Astrocyte (in vitro differentiated cells and primary cell): Measurements from ENCODE around the gene SDK1. TPM values are rescaled to one million over a fixed set of nuclear protein-coding genes. Genes with fewer than 3 reads are reported as not detected.

ENCODE experiments used
- DNase-seq: peaks from one replicate; pipeline ENCODE4 v3.0.0-alpha.2; 2010; ENCODE audit warnings: low read depth
- FAIRE-seq: peaks from 2 replicates; lab custom pipeline; 2011; peaks lifted over from hg19 to GRCh38; lab: Jason Lieb, UNC
- H2AFZ ChIP-seq: 2 replicates; pipeline ENCODE4 v1.6.0; 2012; ENCODE audit warnings: low read depth, low read length, inconsistent platforms
- H3K27ac ChIP-seq: 2 replicates; pipeline ENCODE4 v1.5.1; 2011; ENCODE audit warnings: low read depth, low read length, inconsistent platforms
- H3K27me3 ChIP-seq: 2 replicates; pipeline ENCODE4 v1.6.0; 2011; ENCODE audit warnings: low read length, inconsistent platforms; ENCODE audit not compliant: insufficient read depth
- H3K36me3 ChIP-seq: 2 replicates; pipeline ENCODE4 v1.5.1; 2011; ENCODE audit warnings: low read length, inconsistent platforms; ENCODE audit not compliant: insufficient read depth
- H3K4me1 ChIP-seq: 2 replicates; pipeline ENCODE4 v1.5.1; 2011; ENCODE audit warnings: low read length, inconsistent platforms; ENCODE audit not compliant: insufficient read depth
- H3K4me2 ChIP-seq: 2 replicates; pipeline ENCODE4 v1.6.0; 2012; ENCODE audit warnings: low read length, inconsistent platforms
- H3K4me3 ChIP-seq: 2 replicates; pipeline ENCODE4 v1.5.1; 2011; ENCODE audit warnings: low read depth, mild to moderate bottlenecking, low read length, inconsistent platforms; ENCODE audit not compliant: insufficient read depth
- H3K79me2 ChIP-seq: 2 replicates; pipeline ENCODE4 v1.6.0; 2012; ENCODE audit warnings: mild to moderate bottlenecking, low read length, inconsistent platforms; ENCODE audit not compliant: insufficient read depth
- H3K9ac ChIP-seq: 2 replicates; pipeline ENCODE4 v1.6.0; 2012; ENCODE audit warnings: mild to moderate bottlenecking, low read length, inconsistent platforms
- H3K9me3 ChIP-seq: 2 replicates; pipeline ENCODE4 v1.5.1; 2012; ENCODE audit warnings: low read depth, mild to moderate bottlenecking, low read length, inconsistent platforms; ENCODE audit not compliant: insufficient read depth
- H4K20me1 ChIP-seq: 2 replicates; pipeline ENCODE4 v1.6.0; 2012; ENCODE audit warnings: low read length, inconsistent platforms; ENCODE audit not compliant: insufficient read depth
- H3K27ac Mint-ChIP-seq: one replicate; pipeline ENCODE4 v1.8.0; 2021; ENCODE audit warnings: mild to moderate bottlenecking, mixed read lengths; ENCODE audit not compliant: unreplicated experiment
- H3K27me3 Mint-ChIP-seq: one replicate; pipeline ENCODE4 v1.8.0; 2021; ENCODE audit warnings: low read depth, mixed read lengths; ENCODE audit not compliant: unreplicated experiment
- H3K36me3 Mint-ChIP-seq: one replicate; pipeline ENCODE4 v1.8.0; 2021; ENCODE audit warnings: low read depth, mixed read lengths; ENCODE audit not compliant: unreplicated experiment
- H3K4me1 Mint-ChIP-seq: one replicate; pipeline ENCODE4 v1.8.0; 2021; ENCODE audit warnings: low read depth, mixed read lengths; ENCODE audit not compliant: unreplicated experiment
- H3K4me3 Mint-ChIP-seq: one replicate; pipeline ENCODE4 v1.8.0; 2021; ENCODE audit warnings: mild to moderate bottlenecking, moderate library complexity, mixed read lengths; ENCODE audit not compliant: unreplicated experiment
- H3K9me3 Mint-ChIP-seq: one replicate; pipeline ENCODE4 v1.8.0; 2021; ENCODE audit warnings: mild to moderate bottlenecking, mixed read lengths; ENCODE audit not compliant: unreplicated experiment
- EZH2 ChIP-seq: IDR thresholded peaks from 2 replicates; pipeline ENCODE4 v1.6.1; 2012; ENCODE audit warnings: mild to moderate bottlenecking, low read length, inconsistent platforms; ENCODE audit not compliant: insufficient read depth
- total RNA-seq: library from RNA; stranded (reverse); gene quantifications from 2 replicates; pipeline ENCODE4 v1.2.1, GENCODE V29; 2021
- TF ChIP-seq, protein P1 (sequence below): IDR thresholded peaks from 2 replicates; pipeline ENCODE4 v1.5.1; 2011; ENCODE audit warnings: low read depth, mild to moderate bottlenecking, inconsistent platforms, low read length, moderate library complexity; ENCODE audit not compliant: insufficient read depth

Gene SDK1
- total RNA-seq, 1 donor from 2014 or later = 4.2 TPM

DNA sequence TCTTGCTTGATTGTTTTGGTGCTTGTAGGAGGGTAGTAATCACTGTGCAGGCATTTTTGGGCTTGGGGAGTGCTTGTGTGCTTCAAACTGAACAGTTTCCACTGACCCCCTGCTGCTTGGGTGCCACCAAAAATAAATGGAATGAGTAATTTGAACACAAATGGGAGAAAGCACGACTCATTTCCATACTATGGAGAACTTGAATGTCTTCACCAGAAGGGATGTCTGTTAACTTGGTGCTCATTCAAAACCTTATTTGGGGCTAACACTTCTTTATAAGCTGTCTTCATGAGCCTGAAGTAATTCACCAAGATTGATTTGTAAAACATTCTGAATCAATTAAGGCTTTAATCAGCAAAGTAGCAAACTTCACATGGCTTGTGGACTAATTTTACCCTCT is 560.3 kb downstream of the SDK1 start:
- no peak overlapping the region for H3K27ac ChIP-seq
- Mint-ChIP-seq H3K36me3 (peaks cover 2% of the 10 kb centered on the region), H3K4me1 (peaks cover 10% of the 10 kb centered on the region), H3K27ac (no peak overlapping the region), H3K4me3 (no peak overlapping the region), H3K9me3 (peaks cover 19% of the 10 kb centered on the region), H3K27me3 (no peaks in the 10 kb centered on the region)
- H3K9me3 ChIP-seq = no peaks in the 10 kb centered on the region
- H3K9ac ChIP-seq = no peak overlapping the region
- FAIRE-seq = no peak
- TF ChIP-seq, protein P1, sequence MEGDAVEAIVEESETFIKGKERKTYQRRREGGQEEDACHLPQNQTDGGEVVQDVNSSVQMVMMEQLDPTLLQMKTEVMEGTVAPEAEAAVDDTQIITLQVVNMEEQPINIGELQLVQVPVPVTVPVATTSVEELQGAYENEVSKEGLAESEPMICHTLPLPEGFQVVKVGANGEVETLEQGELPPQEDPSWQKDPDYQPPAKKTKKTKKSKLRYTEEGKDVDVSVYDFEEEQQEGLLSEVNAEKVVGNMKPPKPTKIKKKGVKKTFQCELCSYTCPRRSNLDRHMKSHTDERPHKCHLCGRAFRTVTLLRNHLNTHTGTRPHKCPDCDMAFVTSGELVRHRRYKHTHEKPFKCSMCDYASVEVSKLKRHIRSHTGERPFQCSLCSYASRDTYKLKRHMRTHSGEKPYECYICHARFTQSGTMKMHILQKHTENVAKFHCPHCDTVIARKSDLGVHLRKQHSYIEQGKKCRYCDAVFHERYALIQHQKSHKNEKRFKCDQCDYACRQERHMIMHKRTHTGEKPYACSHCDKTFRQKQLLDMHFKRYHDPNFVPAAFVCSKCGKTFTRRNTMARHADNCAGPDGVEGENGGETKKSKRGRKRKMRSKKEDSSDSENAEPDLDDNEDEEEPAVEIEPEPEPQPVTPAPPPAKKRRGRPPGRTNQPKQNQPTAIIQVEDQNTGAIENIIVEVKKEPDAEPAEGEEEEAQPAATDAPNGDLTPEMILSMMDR = no peak
- no peak for TF ChIP-seq EZH2
- DNase-seq = peak; percentile 3
- no peak overlapping the region for H2AFZ ChIP-seq
- no peaks in the 10 kb centered on the region for H3K27me3 ChIP-seq
- H3K4me2 ChIP-seq = no peak overlapping the region
- no peaks in the 10 kb centered on the region for H3K4me1 ChIP-seq
- H3K79me2 ChIP-seq = no peaks in the 10 kb centered on the region
- no peaks in the 10 kb centered on the region for H4K20me1 ChIP-seq
- no peak overlapping the region for H3K4me3 ChIP-seq
- H3K36me3 ChIP-seq = no peaks in the 10 kb centered on the region

- Mint-ChIP-seq H3K4me3 (no peak overlapping the region), H3K9me3 (peaks cover 22% of the 10 kb centered on the region), H3K27ac (peak overlapping the region; percentile 51), H3K27me3 (no peaks in the 10 kb centered on the region), H3K4me1 (peaks cover 10% of the 10 kb centered on the region), H3K36me3 (peaks cover 2% of the 10 kb centered on the region)
- no peak for FAIRE-seq
- peaks cover 2% of the 10 kb centered on the region for H3K9me3 ChIP-seq
- H3K79me2 ChIP-seq = no peaks in the 10 kb centered on the region
- peak overlapping the region; percentile 5 for H3K4me2 ChIP-seq
- no peak overlapping the region for H2AFZ ChIP-seq
- peak; percentile 80 for DNase-seq
- H3K4me3 ChIP-seq = no peak overlapping the region
- H3K27ac ChIP-seq = no peak overlapping the region
- no peaks in the 10 kb centered on the region for H3K36me3 ChIP-seq
- H3K4me1 ChIP-seq = no peaks in the 10 kb centered on the region
- no peaks in the 10 kb centered on the region for H4K20me1 ChIP-seq
- H3K9ac ChIP-seq = no peak overlapping the region
- no peaks in the 10 kb centered on the region for H3K27me3 ChIP-seq
- TF ChIP-seq, protein P1 = no peak
- TF ChIP-seq EZH2 = no peak
Measured at GRCh38 chr7:3861941-3862340, 560.9 kb downstream of the SDK1 start.

DNA sequence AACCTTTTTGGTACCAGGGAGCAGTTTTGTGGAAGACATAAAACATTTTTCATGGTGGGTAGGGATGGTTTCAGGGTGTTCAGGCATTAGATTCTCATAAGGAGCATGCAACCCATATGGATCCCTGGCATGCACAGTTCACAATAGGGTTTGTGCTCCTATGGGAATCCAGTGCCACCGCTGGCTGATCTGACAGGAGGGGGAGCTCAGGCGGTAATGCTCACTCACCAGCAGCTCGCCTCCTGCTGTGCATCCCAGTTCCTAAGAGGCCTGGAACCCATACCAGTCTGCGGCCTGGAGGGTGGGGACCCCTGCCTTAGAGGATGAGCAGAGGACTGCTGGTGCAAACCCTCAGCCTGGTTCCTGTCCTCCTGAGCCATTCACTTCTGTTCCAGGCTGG is 561.7 kb downstream of the SDK1 start:
- Histone ChIP-seq H3K9me3 (peaks cover 2% of the 10 kb centered on the region), H4K20me1 (no peaks in the 10 kb centered on the region), H3K27ac (no peak overlapping the region), H3K4me3 (no peak overlapping the region), H2AFZ (no peak overlapping the region), H3K27me3 (no peaks in the 10 kb centered on the region), H3K79me2 (no peaks in the 10 kb centered on the region), H3K9ac (no peak overlapping the region), H3K4me1 (no peaks in the 10 kb centered on the region), H3K4me2 (no peak overlapping the region), H3K36me3 (no peaks in the 10 kb centered on the region)
- DNase-seq = no peak
- Mint-ChIP-seq H3K36me3 (peaks cover 2% of the 10 kb centered on the region), H3K27me3 (no peaks in the 10 kb centered on the region), H3K4me1 (peaks cover 10% of the 10 kb centered on the region), H3K4me3 (no peak overlapping the region), H3K9me3 (peaks cover 22% of the 10 kb centered on the region), H3K27ac (peak overlapping the region; percentile 55)
- TF ChIP-seq, protein P1 = no peak
- no peak for TF ChIP-seq EZH2
- no peak for FAIRE-seq
